ENCODE results near the gene TRAPPC4.
A peak's percentile ranks its signal among the peaks of the same experiment; 100 is the strongest.
"Not testable (repeated sequence)": the region's sequence is repeated elsewhere in the genome, so short reads cannot be mapped to it uniquely, and the experiment has no call there.

TRAPPC4 gene, protein sequence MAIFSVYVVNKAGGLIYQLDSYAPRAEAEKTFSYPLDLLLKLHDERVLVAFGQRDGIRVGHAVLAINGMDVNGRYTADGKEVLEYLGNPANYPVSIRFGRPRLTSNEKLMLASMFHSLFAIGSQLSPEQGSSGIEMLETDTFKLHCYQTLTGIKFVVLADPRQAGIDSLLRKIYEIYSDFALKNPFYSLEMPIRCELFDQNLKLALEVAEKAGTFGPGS

DNA sequence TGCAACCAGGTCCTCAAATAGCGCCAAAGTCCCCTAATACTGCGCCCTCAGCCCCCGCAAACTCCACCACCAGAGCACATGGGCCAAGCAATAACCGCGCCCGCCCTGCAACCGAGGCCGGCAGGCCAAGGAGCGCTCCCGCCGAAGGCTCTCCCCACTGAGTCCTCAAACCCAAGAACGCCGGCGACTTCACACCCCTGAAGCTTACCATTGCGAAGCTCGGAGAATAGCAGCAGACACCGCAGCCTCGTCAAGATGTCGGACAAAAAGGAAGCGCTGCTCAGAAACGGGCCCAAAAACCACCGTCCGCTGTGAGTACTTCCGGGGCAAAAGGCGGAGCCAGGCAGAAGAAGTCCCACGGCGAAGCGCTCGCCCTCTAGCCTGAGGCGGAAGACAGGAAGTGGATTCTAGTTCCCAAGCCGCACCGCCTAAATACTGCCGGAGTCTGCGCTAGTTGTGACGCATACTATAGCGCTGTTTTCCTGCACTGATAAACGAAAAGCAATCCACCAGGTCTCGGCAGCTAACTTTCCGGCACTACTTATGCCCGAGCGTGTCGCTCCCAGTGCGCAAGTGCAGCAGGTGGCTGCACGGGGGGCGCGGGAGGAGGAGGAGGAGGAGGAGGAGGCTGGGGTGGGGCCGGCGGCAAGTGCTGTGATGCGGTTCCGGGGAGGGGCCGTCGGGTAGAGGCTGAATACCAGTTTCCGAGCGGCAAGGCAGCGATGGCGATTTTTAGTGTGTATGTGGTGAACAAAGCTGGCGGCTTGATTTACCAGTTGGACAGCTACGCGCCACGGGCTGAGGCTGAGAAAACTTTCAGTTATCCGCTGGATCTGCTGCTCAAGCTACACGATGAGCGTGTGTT lies at the start of gene TRAPPC4, which contains the start of gene RPS25:
TSS of gene TRAPPC4 (plus strand) at position 693 of the 865 bp plus-strand sequence. CDS start at position 723, 30 bp downstream.
TSS of gene RPS25 (minus strand) at position 270 of the 865 bp plus-strand sequence. CDS start at position 211, 59 bp downstream.
- DNase-seq = peak; percentile 92 to 99 (median 98)

DNA sequence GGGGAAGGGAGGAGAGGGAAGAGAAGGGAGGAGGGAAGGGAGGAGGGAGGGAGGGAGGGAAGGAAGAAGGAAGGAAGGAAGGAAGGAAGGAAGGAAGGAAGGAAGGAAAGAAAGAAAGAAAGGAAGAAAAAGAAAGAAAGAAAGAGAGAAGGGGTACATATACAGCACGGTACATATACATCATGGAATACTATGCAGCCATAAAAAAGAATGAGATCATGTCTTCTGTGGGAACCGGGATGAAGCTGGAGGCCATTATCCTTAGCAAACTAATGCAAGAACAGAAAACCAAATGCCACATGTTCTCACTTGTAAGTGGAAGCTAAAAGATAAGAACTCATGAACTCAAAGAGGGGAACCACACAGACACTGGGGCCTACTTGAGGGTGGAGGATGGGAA lies 49.1 kb upstream of the TRAPPC4 start:
- DNase-seq = not testable (repeated sequence)

DNA sequence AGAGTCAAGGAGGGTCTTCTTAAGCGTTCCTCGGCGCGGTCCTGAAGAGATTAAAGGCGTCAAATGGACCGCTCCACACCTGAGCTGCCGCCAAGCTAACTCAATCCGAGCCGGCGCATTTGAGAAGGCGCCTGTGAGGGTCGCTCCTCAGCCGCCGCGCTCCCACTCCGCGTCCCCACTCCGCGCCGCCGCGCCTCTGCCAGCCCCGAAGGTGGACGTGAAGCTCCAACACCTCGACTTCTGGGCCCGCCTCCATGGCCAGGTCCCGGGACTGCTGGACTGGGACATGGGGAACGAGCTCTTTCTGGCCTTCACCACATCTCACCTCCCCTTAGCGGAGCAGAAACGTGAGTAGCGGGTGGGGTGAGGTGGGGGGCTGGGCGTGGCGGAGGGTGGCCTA lies 46.9 kb upstream of the TRAPPC4 start, which contains the start of gene FOXR1:
TSS of gene FOXR1 (plus strand) at position 116 of the 400 bp plus-strand sequence. CDS start at position 287, 171 bp downstream.
- no peak for DNase-seq

DNA sequence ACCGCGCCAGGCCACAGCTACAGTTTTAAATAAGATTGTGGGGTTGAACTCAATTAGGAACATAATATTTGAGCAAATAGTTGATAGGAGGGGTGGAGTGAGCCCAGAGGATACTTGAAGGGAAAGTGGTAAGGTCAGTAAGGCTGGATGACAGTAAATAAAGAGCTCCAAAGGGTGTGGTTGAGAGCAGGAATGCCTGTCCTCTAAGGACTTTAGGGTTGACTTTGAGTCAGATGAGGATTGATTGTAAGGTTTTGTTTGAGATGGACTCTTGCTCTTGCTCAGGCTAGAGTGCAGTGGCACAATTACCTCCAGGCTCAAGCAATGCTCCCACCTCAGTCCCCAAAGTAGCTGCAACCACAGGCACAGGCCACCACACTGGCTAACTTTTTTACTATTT lies 44.6 kb upstream of the TRAPPC4 start:
- no peak for DNase-seq

DNA sequence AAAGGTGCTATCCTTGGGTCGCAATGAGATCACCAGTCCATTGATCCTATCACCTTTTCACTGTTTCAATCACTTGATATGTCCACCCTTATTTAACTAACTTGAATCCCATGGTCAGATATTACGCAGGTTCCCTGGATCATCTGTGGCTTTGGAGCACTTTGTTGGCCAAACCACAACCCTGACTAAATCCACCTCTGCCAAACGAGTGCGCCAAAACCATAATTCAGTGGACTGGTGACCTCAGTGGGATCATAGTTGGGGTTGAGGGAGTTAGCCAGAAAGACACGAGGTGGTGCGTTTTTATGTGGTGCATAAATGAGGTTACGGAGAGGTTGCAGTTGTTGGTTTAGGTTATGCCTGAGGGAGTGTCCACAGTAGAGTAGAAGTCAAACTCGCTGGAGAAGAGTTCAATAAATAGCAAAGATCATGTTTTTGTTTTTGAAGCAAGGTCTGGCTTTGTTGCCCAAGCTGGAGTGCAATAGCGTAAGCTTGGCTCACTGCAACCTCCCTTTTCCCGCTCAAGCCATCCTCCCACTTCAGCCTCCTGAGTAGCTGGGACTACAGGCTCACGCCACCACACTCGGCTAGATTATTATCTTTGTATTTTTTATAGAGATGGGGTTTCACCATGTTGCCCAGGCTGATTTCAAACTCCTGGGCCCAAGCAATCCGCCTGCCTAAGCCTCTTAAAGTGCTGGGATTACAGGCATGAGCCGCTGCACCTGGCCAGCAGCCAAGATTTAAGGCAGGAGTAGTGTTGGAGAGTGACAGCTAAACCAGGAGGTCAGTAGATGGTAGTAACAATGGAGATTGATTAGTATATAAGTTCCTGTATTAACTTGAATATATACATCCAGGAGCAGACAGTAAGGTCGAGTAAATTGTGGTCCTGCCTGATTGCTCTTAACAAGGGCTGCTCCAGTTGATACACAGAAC lies 42.5 kb upstream of the TRAPPC4 start:
- no peak for DNase-seq

DNA sequence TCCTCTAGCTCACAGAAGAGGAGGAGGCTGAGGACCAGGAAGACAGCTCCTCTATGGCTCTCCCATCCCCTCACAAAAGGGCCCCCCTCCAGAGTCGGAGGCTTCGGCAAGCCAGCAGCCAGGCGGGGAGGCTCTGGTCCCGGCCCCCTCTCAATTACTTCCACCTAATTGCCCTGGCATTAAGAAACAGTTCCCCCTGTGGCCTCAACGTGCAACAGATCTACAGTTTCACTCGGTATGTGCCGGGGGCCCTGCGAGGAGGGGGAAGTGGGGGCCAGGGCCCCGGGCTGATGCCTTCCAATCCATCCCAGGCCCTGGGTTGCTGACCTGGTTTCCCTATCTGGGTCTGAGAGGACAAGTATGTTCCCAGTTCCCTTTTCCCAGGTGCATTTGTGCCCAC lies 39.1 kb upstream of the TRAPPC4 start:
- no peak for DNase-seq

DNA sequence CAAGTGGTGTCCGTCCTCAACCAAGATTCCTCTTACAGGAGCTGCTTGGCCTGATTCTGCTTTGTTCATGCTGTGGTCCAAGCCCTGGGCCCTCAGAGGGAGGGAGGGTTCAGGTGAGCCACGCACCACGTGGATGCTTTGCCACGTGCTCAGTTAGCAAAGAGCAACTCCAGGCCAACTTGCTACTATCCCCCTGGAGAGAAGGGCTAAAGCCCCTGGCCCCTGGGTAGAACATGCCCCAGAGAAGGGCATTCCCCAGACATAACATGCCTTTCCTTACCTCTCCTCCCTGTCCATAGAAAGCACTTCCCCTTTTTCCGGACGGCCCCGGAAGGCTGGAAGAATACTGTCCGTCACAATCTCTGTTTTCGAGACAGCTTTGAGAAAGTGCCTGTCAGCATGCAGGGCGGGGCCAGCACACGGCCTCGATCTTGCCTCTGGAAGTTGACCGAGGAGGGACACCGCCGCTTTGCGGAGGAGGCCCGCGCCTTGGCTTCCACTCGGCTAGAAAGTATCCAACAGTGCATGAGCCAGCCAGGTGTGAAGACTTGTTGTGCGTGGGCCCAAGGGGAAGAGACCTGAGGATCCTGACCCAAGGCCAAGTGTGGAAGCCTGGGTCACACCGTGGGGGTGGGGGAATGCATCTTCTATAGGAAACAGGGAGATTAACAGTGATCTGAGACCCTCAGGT lies 38.2 kb upstream of the TRAPPC4 start:
- no peak for DNase-seq

DNA sequence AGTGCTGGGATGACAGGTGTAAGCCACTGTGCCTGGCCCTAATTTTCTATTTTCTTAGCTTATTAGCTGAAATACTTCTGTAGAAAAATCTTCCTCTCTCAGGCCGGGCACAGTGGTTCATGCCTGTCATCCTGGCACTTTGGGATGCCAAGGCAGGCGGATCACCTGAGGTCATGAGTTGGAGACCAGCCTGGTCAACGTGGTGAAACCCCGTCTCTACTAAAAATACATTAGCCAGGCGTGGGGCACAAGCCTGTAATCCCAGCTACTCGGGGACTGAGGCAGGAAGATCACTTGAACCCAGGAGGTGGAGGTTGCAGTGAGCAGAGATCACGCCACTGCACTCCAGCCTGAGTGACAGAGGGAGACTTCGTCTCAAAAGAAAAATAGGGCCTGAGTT lies 34.2 kb upstream of the TRAPPC4 start:
- not testable (repeated sequence) for DNase-seq

DNA sequence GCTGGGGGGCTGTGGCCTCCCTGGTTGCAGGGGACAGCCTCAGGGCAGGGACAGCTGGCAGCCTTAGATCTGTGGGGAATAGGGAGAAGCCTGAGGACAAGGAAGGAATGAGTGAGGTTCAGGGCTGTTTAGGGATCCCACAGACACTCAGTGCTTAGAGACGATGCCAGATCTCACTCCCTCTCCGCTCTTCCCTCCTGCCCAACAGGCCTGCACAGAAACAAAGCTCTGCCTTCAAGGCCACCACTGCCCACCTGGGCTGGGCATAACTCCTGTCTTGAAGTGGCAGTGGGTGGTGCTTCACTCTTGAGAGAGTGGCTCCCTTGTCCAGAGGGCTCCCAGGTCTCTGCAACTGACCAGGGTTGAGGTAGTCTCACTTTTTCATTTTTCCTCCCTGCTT lies 33.7 kb upstream of the TRAPPC4 start:
- no peak for DNase-seq

DNA sequence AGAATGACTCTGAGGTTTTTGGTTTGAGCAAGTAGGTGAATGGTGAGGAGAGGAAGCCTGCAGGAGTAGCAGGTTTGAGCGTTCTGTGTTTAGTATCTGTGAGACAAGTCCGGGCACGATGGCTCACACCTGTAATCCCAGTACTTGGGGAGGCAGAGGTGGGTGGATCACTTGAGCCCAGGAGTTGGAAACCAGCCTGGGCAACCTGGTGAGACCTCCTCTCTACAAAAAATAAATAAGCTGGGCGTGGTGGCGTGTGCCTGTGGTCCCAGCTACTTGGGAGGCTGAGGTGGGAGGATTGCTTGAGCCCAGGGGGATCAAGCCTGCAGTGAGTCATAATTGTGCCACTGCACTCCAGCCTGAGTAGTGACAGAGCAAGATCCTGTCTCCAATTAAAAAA lies 30.3 kb upstream of the TRAPPC4 start:
- no peak for DNase-seq

DNA sequence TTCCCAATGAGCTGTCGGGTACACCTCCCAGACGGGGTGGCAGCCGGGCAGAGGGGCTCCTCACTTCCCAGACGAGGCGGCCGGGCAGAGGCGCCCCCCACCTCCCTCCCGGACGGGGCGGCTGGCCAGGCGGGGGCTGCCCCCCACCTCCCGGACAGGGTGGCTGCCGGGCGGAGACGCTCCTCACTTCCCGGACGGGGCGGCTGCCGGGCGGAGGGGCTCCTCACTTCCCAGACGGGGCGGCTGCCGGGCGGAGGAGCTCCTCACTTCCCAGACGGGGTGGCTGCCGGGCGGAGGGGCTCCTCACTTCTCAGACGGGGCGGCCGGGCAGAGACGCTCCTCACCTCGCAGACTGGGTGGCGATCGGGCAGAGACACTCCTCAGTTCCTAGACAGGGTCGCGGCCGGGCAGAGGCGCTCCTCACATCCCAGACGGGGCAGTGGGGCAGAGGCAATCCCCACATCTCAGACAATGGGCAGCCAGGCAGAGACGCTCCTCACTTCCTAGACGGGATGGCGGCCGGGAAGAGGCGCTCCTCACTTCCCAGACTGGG lies 27.0 kb upstream of the TRAPPC4 start:
- not testable (repeated sequence) for DNase-seq

DNA sequence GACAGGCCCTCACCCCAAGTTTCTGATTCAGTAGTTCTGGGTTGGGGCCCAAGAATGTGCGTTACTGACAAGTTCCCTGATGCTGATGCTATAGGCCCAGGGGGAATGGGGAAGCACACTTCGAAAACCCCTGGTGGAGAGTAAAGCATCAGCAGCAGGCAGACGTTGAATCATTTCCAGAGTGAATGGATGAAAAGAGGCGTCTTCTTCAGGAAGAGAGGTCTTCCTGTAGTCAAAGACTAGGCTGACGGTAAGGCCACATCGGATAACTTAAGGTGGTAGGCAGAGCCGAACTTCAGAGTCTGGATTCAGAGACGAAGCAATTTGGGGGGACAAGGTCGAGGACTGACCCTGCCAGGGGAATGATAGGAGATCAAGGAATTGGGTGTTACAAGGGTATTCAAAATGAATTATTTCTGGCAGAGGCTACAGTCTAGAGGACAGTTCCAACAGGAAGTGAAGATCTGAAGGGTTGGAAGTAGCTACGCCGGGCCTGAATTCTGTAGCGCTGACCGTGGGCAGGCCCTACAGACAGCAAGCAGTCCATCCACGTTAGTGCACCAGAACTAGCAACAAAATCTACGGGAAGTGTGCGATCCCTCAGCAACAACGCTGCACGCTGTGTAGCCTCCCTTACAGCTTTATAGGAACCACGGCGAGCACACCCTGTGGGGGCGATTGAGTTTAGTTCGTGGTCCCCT lies 21.5 kb upstream of the TRAPPC4 start:
- peak in 5 of 6 experiments; percentile 16 to 42 (median 25) for DNase-seq

DNA sequence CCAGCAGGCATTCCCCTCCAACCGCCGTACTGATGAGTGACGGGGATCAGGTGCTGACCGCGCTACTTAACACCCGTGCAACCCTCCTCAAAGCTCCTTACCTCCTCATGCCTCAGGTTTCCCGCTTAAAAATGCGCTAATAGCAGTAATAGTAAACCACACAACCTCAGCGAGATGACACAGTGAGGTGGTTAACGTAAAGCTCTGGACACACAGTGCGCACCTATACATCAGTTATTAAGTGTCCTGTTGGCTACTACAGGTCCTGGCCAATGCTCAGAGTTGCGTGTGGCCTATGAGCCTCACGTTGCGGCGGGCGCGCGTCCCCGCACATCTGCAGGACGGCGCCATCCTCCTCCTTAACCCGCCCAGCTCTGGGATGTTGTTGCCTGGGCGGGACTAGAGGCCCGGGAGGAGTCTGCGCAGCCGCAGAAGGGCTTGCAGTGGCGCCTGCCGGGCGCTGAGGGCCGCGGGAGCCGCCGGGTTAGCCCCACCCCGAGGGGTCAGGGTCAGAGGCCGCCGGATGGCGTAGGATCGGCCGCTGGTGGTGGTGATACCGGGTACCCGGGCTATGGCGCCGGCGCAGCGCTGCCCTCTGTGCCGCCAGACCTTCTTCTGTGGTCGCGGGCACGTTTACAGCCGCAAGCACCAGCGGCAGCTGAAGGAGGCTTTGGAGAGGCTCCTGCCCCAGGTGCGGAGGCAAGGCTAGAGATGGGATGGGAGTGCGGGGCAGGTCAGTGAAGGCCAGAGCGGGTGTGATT lies 20.8 kb upstream of the TRAPPC4 start, which contains the start of gene CENATAC:
TSS of gene CENATAC (plus strand) at position 512 of the 761 bp plus-strand sequence. CDS start at position 572, 60 bp downstream.
- peak; percentile 90 to 96 (median 92) for DNase-seq

DNA sequence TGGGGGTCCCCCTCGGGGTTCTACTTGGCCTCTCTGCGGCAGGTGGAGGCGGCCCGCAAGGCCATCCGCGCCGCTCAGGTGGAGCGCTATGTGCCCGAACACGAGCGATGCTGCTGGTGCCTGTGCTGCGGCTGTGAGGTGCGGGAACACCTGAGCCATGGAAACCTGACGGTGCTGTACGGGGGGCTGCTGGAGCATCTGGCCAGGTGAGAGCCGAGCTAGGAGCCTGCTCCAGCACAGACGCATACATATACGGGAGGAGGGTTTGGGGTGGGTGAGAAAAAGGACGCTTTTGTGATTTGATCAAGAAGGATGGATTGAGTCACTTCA lies 20.2 kb upstream of the TRAPPC4 start:
- peak in 1 of 6 experiments; percentile 28 for DNase-seq

DNA sequence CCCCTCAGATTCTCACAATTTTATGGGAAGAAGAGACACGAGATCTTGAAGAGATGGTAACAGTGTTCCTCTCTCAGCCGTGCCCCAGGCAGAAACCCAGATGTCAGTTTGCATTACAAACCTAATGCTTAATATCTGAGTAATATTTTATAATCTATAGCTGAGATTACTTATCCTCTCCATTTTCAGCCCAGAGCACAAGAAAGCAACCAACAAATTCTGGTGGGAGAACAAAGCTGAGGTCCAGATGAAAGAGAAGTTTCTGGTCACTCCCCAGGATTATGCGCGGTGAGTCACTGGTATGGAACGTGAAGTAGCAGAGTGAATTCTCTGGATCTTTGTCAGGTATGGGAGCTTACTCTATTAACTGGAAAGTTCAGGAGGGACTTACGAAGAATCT lies 19.7 kb upstream of the TRAPPC4 start:
- DNase-seq = no peak

DNA sequence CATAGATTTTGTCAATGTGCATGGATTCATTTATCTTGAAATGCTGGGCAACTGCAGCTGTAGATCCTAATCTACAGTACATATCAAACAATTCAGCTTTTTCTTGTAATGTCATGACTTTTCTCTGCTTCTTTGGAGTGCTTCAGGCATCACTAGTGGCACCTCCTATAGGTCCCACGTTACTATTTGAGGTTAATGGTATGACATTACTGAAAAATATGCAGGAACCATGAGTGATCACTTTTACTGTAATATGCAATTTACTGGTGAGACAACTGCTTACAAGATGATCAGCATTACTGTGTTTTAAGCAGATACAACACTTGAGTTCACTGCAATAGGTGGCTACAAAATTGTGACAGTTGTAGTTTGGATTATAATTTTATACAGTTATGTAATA lies 17.7 kb upstream of the TRAPPC4 start:
- DNase-seq = no peak

DNA sequence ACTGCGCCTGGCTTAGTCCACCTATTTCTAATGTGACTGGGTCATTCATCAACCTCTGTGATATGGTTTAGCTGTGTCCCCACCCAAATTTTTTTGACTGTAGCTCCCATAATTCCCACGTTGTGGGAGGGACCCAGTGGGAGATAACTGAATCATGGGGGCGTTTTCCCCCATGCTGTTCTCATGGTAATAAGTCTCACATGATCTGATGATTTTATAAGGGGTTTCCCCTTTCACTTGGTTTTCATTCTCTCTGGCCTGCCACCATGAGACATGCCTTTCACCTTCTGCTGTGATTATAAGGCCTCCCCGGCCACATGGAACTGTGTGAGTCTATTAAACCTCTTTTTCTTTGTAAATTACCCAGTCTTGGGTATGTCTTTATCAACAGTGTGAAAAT lies 11.9 kb upstream of the TRAPPC4 start:
- no peak for DNase-seq

DNA sequence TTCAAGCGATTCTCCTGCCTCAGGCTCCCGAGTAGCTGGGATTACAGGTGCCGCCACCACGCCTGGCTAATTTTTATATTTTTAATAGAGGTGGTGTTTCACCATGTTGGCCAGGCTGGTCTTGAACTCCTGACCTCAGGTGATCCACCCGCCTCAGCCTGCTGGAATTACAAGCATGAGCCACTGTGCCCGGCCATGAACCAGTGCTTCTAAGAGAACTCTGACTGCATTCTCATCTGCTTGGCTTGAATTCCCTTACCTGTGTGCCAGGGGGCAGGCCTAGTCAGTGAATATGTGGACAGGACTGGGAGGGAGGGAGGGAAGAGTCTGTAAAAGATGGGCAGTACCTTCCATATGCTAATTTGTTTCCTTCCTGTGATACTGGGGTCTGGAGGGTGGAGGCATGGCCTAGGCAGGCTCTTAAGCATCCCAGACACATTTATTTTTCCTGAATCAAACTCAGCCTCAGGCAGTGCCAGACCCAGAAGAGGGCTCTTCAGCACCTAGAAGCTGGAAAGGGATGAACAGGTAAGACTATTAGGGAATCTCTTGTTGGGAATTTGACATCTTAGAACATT lies 7.0 kb upstream of the TRAPPC4 start:
- no peak for DNase-seq

DNA sequence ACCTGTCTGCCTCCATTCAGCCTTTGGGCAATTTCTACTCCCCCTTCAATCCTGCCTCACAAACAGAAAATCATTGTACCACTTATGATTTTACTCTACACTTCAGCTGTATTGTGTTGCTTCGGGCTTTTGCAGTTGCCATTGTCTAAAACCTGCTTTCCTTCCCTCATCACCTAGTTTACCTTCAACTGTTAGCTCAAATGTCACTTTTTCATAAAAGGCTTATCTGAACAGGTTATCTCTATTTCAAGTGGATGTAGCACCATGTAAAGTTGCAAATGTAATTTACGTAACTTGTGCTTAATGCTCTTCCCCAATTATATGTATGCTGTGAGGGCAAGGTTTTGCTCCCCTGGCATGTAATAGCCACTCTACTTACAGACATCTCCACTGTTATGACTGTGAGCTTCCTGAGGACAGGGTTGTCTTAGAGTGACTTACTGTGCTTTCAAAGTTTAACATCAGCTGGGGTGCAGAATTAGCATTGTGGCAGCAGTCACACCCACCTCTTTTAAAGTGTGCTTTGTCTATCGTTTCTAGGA lies 5.9 kb upstream of the TRAPPC4 start:
- DNase-seq = no peak
